Measurements from ENCODE around the gene IMMP2L.
A peak's percentile ranks its signal among the peaks of the same experiment; 100 is the strongest.
"Not testable (repeated sequence)": the region's sequence is repeated elsewhere in the genome, so short reads cannot be mapped to it uniquely, and the experiment has no call there.

The IMMP2L gene

GRCh38 chr7:111092406-111093236, 469.7 kb downstream of the IMMP2L start:
- DNase-seq, result peak; percentile 38

DNA sequence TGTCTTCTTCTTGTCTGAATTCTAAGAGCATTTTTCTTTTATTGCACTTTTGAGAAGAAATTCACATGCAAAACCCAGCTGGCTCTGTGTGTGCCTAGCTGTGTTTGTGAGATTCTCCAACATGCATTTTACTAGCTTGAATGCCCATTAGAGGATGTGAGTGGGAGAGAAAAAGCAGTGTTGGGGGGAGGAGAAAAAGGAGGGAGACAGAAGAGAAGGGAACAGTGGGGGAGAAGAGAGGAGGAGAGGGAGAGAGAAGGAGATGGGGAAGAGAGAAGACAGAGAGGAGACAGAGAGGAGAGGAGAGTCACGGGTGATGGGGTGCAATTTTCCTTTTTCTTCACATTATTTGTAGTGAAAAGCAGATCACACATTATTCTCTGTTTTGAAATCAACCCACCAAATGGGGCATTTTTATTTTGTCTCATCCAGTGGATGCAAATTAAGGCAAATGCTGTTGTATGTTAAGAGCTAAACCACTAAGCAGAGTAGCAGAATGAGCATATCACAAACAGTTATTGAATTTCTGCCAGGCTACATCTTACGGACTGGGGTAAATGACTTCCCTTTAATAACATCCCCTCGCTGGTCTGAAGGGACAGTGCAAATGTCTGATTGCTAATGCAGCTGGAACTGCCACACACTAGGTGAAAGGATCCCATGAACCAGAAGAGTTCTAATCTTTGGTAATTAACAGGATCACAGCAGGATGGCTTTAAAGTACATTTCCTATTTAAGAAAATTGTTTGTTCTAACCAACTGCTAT, 470.5 kb downstream of the IMMP2L start:
- peak; percentile 39 for DNase-seq

GRCh38 chr7:111090846-111091245, 471.4 kb downstream of the IMMP2L start, which contains the start of gene LRRN3:
Gene LRRN3, plus strand, starts transcription at chr7:111091127. Its CDS starts 31,646 bp downstream, at chr7:111122773.
- DNase-seq, result peak; percentile 83

GRCh38 chr7:111089822-111090426, 472.4 kb downstream of the IMMP2L start:
- peak; percentile 20 for DNase-seq

- no peak for DNase-seq
Observed at GRCh38 chr7:111088328-111088727, 474.0 kb downstream of the IMMP2L start.

DNA sequence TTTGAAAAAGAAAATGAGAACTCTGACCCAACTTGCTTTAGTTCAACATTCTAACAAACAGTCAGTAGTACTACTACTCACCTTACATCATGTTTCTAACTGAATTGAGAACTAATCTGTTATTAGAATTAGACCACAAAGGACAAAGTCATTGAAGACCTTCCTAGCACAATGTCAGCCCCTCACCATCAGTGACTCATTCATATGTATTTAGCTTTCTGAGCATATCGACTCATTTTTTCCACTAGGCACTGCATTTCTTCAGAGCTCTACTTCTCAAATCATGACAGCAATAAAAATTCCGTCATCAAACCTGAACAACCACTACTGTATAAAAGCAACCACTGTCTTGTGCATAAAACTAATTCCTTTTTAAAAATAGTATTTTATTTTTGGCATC, 475.8 kb downstream of the IMMP2L start:
- no peak for DNase-seq

GRCh38 chr7:111085356-111085755, 476.9 kb downstream of the IMMP2L start:
- no peak for DNase-seq

GRCh38 chr7:111083413-111083812, 478.9 kb downstream of the IMMP2L start:
- no peak for DNase-seq

DNA sequence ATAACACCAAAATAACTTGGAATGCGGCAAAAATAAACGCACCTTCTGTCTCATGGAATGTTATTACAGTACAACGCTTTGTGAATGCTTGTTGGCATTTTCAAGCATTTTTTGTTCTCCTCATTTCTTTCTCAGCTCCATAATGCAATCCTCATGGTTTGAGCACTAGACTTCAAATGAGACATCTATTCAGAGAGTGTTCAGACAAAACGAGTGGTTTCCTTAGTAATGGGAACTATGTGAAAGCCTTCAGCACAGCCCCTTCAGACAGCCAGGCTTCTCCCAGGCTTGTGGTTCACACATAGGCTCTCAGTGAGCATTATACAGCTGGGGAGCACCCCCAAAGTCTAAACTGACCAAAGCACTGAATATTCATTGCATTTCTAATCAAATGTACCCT, 479.9 kb downstream of the IMMP2L start:
- DNase-seq, result no peak

- no peak for DNase-seq
Observed at GRCh38 chr7:111081546-111082267, 480.6 kb downstream of the IMMP2L start.

GRCh38 chr7:111080495-111081105, 481.7 kb downstream of the IMMP2L start:
- DNase-seq, result no peak

- DNase-seq, result no peak
Observed at GRCh38 chr7:111077001-111077400, 485.3 kb downstream of the IMMP2L start.

DNA sequence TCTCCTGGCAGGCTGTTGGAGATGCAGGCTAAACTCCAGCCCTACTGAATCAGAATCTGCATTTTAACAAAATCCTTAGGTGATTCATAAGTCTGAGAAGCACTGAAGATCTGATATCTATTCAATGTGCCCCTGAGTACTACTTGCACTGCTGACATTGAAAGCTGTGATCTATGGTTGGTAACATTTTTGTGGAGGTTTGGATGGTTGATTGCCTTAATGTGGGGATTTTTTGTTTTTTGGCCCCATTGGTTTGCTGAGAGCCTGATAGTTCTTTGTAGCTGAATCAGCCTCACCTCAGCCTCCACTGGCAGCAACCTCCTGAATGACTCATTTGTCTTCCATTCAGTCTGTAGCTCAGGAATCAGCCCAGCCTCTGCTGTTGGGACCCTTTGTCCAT, 486.1 kb downstream of the IMMP2L start:
- no peak for DNase-seq

- no peak for DNase-seq
Observed at GRCh38 chr7:111075498-111075897, 486.8 kb downstream of the IMMP2L start.

DNA sequence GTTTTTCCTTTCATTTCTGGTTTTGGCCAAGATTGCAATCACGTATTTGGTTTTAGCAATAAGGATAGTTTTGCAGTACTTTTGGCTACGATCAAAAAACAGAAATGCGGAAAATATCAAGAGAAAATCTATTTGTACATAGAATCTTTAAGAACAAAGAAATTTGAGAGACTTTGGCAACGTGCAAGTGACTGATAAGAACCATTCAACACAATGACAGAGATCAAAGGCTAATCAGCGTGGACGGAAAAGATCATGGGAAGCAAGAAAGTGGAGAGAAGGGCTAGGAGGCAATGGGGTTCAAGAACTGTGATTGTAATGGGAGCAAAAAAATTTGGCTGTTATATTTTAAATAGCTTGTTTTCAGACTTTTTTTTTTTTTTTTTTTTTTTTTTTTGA, 487.5 kb downstream of the IMMP2L start:
- DNase-seq, result no peak

DNA sequence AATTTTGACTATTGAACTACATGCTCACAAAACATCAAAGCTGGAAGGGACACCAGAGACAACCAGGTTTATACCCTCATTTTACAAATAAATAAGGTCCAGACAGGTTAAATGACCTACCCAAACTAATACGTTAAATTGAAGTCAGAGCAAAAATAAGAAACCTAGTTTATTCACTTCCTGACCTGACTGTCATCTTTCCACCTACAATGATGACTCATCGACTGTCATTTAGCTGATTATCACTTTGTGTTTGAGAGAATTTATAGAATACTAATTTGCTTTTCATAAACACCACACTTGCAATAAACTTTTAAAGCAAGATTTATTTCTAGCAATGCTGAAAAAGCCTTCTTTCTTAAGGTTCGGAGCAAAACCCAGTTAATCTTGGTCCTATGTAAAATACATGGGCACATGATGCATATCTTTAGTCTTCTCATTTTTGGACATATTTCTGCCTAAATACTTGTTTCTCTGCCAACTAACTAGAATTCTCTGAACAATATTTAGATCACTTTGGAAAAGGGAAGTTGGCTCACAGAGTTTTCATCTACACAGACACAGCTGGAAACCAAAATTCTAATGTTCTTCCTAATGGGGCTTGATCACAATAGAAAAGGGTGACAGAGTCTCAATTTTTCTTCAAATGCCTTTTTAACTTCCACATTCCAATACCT, 488.1 kb downstream of the IMMP2L start:
- no peak for DNase-seq

DNA sequence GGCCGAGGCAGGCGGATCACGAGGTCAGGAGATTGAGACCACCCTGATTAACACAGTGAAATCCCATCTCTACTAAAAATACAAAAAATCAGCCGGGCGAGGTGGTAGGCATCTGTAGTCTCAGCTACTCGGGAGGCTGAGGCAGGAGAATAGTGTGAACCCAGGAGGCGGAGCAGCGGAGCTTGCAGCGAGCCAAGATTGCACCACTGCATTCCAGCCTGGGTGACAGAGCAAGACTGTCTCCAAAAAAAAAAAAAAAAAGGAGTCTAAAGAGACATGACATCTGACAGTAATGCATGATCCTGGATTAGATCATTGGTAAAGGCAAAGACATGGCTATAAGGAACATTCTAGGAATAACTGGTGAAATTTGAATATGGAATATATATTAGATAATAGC, 489.6 kb downstream of the IMMP2L start:
- DNase-seq, result not testable (repeated sequence)

DNA sequence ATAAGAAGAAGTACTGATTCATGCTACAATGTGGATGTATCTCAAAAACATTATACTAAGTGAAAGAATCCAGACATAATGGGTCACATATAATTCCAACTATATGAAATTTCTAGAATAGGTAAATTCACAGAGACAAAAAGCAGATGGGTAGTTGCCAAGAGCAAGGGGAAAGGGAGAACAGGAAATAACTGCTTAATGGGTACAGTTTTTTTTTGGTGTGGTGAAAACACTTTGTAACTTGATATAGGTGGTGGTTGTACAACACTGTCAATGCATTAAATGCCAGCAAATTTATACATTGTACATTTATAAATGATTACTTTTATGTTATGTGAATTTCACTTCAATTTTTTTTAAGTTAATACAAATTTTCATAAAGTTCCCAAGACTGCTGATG, 490.7 kb downstream of the IMMP2L start:
- no peak for DNase-seq

GRCh38 chr7:111068618-111069017, 493.7 kb downstream of the IMMP2L start:
- no peak for DNase-seq

- DNase-seq, result no peak
Observed at GRCh38 chr7:111067682-111068081, 494.6 kb downstream of the IMMP2L start.

DNA sequence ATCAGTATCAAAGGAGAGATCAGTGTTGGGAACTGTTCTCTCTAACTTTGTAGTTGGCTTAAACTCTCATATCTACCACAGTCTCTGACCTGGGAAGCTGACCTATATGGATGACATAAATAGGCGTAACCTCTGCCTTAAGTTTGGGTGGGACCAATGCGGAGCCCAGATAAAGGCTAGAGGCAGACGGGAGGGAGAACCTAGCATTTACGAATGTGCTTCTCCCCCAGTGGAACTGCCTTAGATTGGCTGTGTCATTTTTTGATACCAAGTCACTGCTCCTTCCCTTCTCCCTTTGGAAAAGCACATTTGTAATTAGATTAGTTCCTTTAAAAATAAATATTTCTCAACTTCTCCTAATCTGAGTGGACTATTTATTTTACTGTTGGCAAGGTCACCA, 495.0 kb downstream of the IMMP2L start:
- DNase-seq, result no peak

GRCh38 chr7:111063166-111063565, 499.1 kb downstream of the IMMP2L start:
- DNase-seq, result no peak
